ENCODE measurements around the gene ANO2.

Gene ANO2

DNA sequence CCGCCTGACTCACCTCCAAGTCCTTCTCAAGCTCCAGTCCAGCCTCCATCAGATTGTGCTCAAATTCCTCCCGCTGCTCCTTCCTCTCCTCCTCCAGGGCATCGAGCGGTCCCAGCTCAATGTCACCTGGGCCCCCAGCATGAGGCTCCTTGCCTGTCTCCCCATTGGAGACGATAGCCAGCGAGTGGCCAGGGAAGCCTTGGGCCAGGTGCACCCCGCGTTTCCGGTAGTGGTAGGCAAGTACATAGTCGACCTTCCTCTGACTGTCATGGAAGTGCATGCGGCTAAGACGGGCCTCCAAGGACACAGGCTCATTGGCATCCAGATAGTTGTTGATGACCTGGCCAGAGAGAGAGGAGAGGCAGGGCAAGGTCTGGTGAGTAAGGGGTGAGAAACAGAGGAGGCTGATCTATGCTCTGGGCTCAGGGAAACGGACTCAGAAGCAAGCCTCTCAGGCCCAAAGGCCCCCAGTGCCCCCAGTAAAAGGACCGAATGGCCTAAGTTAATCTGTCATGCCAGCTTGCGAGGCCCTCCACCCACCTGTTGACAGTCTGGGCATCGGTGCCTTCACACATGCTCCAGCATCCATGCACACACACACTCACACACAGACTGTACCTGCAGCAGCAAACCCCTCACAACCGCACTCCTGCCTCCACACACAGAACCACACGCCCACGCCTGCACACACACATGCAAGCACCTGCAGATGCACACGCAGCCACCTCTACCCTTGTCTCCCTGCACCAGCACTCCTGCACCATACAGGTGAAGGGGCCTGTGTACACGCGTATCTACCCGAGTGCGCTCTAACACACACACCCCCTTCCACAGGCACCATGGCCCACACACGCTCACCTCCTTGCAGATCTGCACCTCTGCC lies 23.8 kb downstream of the ANO2 start:
- DNase-seq (ENCODE audit: low read depth in 3 of 3, low spot score in 1 of 3): no peak

DNA sequence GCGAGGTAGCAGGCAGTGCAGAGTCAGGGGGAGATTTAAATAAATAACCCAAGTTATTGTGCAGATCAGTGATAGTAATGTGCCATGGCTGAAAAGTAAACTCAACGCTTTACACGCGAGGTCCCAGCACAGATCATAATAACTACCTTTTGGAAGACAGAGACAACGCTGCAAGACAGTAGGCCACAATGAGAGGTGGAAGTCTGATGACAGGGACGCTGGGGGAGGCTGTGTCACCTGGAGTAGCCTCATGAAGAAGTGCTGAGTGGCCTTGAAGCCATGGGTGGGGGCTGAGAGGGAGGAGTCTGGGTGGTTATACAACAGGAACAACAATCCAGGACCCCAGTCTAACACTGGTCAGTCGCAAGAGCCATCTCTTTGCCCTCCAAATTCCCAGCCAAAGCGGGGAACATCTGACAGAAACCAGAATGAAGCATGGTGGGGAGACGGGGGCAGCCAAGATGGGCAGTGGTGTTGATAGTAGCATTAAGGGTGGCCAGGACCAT lies 28.2 kb downstream of the ANO2 start:
- no peak for DNase-seq (ENCODE audit: low read depth in 3 of 3, low spot score in 1 of 3)

DNA sequence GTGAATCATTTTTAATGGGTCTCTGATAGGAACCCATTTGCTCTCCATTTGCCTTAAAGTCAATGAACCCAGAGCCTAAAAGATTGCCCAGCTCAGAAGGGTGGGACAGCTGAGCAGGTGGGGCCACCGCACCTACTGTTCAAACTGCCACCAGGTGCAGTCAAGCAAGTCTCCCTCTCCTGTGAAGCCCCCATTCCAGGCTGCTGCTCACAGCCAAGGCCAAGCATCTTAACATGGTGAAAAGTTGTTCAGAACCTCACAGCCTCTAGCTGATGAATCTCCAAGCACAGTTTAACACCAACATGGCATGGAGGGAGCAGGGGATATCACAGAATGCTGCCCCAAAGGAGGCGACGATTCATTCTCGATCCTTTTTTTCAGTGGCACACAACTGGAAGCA lies 29.5 kb downstream of the ANO2 start:
- DNase-seq (ENCODE audit: low read depth in 3 of 3, low spot score in 1 of 3): no peak

DNA sequence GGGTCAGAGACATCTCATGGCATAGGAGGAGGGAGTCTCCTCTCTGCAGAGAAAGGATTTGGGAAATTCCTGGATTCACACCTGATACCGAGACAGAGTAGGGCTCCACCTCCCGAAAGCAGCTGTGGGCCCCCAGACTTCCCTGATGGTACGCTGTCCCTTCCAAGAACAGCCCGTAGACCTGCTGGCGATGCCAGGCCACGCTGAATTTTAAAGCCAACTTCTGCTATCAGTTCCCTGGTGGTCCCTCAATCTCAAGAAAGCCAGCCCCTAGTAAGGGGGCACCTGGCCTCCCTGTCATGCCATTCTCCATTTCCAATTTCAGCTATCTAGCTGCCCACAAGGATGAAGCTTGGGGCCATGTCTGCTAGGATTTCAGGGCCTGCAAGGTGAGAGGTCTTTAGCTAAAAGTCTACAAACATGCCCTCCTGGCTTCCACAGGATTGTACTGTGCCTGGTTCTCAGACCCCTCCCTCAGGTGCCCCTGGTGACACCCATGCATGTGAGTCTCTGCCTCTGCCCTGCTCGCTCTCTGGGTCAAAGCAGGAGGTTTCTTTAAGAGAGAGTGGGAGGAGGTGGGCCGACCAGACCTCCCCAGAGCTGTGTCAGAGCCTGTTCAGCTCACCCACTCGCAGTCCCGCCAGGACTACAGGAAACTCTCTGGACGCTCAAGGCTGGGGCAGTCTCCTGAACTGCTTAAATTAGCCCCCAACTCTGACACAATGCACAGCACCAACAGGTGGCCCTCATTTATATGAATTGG lies 30.5 kb downstream of the ANO2 start:
- no peak for DNase-seq (ENCODE audit: low read depth in 3 of 3, low spot score in 1 of 3)

DNA sequence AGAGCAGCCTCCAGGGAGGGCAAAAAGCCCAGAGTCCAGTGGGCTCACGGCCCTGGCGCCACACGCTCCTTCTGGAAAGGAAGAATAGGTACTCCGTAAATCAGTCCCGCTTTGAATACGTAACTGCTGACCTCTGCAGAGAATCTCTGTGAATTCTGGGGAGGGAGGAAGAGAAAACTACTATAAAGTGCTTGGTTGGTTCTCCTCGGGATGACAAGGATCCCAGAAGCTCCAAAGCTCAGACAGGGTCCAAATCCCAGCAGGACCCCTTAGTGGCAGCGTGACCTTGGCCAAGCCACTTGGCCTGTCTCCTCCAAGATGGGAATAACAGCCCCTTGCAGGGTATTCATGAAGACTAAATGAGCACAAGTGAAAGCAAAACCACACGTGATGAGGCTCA lies 31.7 kb downstream of the ANO2 start:
- no peak for DNase-seq (ENCODE audit: low read depth in 3 of 3, low spot score in 1 of 3)

DNA sequence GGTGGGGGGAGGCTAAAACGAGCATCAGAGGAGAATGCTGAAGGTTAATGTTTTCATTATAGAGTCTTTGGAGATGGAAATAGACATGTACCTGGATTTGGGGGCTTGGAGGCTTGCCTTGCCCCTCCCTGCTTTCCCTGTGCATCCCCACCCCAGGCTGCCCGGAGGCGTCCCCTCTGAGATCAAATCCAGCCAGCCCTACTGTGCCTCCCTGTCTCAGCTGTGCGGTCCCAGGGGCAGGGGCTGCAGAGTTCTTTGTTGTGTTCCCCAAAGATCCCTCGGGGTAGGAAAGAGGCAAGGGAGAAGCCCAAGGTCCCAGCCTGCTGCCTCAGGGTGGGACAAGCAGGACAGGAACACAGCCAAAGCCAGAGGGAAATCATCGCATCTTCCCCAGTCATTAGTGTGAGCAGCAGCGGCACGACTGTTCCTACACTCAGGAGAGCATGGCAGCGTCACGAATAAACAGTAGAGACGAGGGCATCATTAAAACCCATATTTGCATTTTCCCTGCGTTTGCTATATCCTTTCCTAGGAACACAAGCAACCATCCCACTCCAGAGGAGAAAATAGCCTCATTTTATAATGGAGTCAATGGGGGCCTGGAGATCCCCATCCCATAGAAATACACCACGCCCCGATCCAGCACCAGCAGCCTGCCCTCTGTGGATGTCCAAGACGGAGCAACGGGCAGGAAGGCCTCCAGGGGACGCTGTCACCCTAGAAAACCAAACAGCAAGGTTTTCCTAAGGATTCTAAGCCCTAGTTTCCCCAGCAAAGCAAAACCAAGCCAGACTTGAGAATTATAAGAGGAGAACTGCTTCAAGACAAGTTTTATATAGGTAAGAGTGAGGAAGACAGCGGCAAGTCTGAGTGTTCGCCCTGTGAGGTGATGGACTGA lies 32.4 kb downstream of the ANO2 start:
- DNase-seq (ENCODE audit: low read depth in 3 of 3, low spot score in 1 of 3): no peak

DNA sequence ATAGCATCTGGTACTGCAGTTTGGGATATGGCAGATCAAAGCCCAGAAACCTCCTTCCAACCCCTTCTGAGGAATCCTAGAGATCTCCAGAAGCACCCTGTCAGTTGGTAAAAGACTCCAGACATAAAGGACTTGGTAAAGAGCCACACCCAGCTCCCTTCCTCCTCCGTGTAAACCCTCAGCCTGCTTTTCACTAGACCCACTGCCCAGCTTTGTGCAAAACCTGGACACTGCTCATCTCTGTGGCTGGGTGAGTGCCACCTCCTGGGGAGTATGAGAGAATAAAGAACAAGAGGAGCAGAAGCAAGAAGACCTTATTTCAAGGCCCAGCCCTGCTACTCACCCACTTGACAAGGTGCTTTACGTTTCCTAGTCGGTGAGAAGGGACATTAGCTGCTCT lies 33.0 kb downstream of the ANO2 start:
- DNase-seq (ENCODE audit: low read depth in 3 of 3, low spot score in 1 of 3): no peak

DNA sequence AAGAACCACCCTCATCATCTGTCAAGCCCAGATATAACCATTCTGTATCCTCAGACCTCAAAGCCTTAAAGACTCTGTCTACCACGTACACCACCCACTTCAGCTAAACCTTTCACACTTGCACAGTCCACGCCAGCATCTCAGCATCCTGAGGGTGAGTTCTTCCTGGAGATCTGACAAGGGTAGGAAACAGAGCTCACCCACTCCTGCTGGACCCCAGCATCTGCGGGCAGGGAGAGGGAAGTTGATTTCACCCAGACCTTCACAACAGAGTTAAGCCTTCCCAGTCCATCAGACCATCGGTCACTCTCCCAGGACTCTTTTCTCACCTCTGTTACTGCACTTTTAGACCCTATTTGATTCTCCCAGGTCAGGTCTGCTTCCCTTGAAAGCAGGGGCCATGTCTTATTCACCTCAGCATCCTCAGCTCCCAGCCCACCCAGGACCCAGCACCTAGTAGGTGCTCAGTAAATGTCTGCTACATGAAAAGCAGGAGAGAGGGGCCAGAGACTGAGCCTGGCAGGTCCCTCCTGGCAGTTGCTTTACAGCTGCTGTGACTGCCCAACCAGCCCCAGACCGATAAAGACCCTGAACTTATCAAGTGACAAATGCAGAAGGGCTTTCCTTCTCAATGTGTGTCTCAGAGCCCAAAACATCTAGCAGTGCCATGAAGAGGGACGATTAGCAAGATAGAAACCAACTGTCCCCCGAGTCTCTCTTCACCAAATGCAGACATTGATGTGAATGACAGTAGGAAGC lies 34.1 kb downstream of the ANO2 start:
- no peak for DNase-seq (ENCODE audit: low read depth in 3 of 3, low spot score in 1 of 3)

DNA sequence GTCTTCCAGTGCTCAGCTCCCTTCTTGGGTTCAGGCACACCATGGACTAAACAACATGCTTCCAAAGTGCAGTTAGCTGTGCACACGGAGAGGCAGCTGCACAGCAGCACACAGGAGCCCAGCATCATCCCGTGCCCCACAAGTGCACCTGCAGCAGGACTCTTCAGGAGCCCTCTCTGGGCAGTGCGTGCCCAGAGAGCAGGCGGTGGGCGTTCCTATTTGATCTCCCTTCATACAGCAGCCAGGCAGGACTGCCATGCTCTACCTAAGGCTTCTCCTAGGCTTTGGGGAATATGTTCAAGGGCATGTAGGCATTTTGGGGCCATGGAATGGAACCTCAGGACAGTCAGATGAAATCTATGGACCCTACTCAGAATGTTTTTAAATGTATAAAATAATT lies 35.5 kb downstream of the ANO2 start:
- DNase-seq (ENCODE audit: low read depth in 3 of 3, low spot score in 1 of 3): no peak

DNA sequence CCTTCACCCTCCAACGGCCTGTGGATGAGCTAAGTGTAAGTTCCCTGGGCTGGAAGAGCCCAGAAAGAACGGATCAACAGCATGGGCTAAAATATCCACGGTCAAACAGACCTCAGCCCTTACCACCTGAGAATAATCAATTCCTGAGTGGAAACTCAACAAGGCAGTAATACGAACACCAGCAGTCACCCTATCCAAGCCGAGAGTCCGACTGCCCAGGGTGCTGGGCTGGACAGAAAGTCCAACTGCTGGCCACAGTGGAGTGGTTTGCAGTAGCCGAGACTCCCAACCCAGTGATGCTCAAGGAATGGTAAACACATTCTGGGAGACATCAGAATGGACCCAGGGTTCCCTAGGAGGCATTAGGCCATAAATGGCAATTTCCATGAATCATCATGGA lies 36.8 kb downstream of the ANO2 start:
- DNase-seq (ENCODE audit: low read depth in 3 of 3, low spot score in 1 of 3): no peak

DNA sequence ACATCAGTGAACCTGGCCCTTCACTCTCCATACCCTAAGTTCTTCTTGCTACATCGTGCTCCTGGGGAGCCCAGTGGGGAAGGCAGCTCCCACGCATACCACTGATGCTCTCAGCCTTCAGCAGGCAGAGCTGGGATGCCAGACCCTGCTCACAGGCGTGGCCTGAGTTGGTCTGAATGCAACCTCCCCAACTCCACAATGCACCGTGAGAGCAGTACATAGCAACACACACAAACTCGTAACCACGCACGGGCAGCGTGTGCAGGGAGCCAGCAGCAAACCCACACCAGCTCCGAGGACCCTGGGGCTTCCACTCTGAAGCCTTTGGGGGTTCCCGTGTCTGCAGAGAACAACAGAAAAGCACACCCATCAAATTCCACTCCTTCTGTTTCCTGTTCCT lies 37.3 kb downstream of the ANO2 start:
- no peak for DNase-seq (ENCODE audit: low read depth in 3 of 3, low spot score in 1 of 3)

DNA sequence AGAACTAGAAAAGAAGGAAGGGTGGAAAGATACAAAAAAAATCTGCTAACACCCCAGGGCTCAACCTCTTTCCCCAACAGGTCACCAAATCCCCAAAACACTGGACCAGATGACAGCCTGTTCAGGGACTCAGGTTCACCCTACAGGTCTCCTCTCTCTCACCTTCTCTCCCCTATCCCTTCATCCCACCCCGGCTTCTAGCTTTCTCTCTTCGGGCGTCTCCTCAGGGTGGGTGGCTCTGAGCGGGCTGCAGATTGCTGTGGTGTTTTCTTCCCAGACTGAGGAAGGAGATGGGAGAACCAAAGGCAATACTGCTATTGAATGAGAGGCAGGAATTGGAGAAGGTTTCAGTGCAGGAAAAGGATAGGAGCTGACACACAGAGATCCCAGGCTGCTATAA lies 39.3 kb downstream of the ANO2 start:
- DNase-seq (ENCODE audit: low read depth in 3 of 3, low spot score in 1 of 3): no peak

DNA sequence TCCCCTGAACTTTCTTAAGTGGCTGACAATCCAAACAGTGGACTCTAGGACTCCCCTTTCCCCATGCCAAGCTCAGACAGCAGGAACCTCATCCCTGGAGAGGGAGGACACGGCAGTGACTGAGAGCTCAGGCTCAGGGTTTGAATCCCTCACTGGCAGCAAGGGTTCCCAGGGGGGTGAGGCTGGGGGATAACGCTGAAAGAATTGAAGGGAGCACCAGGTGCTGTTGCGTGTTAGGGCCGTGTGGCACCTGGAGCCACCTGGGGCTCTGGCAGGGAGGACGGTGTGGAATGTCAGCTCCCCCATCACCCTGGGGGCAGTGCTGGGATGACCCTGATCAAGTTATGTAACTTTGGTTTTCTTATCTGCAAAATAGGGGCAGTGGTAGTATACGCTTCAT lies 40.1 kb downstream of the ANO2 start:
- no peak for DNase-seq (ENCODE audit: low read depth in 3 of 3, low spot score in 1 of 3)

DNA sequence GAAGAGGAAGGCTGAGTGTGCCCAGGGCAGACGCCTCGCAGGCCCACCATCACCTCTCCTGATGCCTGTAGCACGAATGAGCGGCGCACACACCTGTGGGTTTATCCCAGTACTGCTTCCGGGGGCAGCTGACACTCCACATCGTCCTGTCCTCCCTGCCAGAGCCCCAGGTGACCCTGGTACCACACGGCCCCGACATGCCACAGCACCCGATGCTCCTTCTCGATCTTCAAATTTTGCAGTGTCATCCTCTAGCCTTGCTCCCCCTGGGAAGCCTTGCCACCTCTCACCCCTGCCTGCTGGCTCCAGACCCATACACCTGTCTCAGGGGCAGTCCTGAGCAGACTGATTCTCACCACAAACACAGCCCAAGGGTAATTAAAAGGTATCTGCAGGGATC lies 40.6 kb downstream of the ANO2 start:
- DNase-seq (ENCODE audit: low read depth in 3 of 3, low spot score in 1 of 3): no peak

DNA sequence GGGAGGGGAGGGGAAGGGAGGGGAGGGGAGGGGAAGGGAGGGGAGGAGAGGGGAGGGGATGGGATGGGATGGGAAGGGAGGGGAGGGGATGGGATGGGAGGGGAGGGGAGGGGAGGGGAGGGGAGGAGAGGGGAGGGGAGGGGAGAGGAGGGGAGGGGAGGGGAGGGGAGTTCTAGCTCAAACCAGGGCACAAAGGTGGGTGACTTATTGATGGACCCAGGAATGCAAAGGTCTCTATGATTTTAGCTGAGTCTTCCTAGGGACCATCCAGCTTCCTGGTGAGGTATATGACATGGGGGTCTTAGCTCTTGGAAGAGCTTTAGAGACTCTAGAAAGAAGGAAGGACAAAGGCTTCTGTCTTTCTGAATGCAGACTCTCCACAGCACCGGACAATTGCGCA lies 42.3 kb downstream of the ANO2 start:
- no peak for DNase-seq (ENCODE audit: low read depth in 3 of 3, low spot score in 1 of 3)

DNA sequence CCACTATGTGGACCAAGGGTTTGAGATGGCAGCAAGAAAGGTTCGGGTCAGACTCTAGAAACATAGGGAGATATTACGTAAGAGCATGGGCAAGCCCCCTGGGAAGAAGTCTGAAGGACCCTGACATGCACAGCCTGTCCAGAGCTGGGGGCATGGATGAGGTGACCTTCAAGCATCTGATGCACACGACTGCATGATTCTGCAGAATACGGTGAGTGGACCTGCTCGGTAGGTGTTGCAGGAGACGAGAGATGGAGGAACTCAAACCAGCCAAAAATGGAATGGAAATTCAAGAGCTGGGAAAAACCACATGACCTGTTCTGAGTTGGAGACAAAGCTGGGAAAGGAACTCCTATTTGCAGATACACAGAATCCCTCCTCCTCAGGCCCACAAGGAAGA lies 43.6 kb downstream of the ANO2 start:
- DNase-seq (ENCODE audit: low read depth in 3 of 3, low spot score in 1 of 3): no peak

DNA sequence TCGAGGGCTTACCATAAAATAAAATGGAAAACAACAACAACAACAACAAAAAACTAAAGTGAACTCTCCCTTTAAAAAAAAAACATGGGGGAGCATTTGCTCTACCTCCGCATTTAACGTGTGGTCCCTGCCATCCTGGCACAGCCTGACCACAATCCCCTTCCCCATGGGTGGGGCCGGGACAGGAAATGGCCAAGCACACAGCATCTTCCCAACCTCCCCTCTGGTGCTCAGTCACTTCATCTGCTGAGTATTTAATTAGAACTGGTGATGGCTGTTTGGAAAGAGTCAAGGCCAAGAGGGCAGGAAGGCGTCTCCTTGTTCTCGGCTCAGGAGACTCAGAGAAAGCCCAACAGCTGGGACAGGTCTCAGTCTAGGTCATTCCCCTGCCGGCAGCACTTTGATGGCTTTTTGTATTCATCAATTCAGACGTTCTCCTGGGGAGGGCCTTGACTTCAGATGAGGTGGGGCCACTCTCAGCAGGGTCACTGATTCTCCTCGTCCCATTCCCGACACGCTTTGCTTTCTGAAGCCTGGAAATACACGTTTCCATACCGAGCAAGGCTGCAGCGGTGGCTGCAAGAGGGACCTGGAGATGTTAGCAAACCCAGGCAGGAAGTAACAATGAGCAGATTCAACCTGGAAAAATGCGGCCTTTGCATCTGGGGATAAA lies 44.4 kb downstream of the ANO2 start:
- no peak for DNase-seq (ENCODE audit: low read depth in 3 of 3, low spot score in 1 of 3)

DNA sequence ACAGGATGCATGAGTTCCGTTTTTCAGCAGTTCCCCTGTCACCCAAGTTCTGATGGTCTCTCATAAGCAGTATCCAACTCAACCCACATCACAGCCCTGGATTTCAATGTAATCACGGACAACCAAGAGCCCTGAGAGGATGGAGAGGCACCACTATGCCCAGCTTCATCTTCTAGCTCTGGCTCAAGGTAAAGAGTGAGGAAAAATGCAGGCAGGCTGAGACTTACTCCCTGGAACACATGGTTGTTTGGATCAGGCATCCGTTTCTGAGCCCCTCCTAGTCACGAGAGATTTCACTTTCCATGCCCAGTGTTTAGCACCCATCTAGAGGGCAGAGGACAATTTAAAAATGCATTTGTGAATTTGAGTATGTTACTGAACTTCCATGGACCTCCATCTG lies 45.0 kb downstream of the ANO2 start:
- DNase-seq (ENCODE audit: low read depth in 3 of 3, low spot score in 1 of 3): no peak

DNA sequence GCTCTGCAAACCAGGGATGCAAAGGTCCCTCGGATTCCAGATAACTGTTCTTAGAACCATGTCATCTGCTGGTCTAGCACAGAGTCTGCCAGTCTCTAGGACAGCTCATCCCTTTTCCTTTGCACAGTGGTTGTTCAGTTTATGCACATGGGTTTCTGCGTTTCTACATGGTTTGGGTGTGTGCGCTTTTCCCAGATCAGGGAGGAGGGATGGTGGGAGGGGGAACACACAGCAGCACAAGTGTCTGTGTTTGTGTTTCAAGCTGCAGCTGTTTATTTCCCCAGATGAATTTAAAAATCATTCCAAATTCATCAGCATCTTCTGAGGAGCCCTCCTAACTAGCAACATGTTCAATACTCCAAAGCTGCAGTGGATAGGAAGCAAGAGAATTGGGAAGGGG lies 45.4 kb downstream of the ANO2 start:
- no peak for DNase-seq (ENCODE audit: low read depth in 3 of 3, low spot score in 1 of 3)

DNA sequence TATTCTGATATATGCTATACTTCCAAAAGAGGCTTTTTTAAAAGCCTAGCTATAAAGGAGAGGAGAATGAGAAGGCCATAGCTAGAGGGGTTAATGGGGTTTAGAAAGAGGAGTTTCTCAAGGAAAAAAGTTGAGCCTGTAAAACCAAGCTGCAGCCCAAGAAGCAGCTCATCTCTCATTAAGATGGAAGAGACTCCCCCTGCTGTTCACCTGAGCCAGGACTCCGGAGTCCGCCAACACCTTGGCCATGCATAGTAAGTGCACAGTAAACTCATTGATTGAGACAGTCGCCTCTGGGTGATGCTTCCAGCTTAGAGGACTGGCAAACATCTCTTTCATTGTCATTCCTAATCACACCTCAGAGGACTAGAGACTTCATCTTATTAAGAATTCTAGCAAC lies 46.2 kb downstream of the ANO2 start:
- DNase-seq (ENCODE audit: low read depth in 3 of 3, low spot score in 1 of 3): no peak
